PFSK-1 (cell line): ENCODE results near the gene TLE3.

ENCODE experiments used
- FOXP2 ChIP-seq: optimal IDR thresholded peaks from 2 replicates; pipeline ENCODE3; 2011; ENCODE audit warnings: borderline replicate concordance, control low read depth, inconsistent platforms; ENCODE audit not compliant: insufficient read depth; ENCODE audit errors: extremely low read length, extremely low read depth
- POLR2AphosphoS5 ChIP-seq: IDR thresholded peaks from 2 replicates; pipeline ENCODE4 v1.6.1; 2012; ENCODE audit warnings: low read depth, mild to moderate bottlenecking, control low read depth, low read length, moderate library complexity
- SIN3A ChIP-seq: IDR thresholded peaks from 2 replicates; pipeline ENCODE4 v1.6.1; 2012; ENCODE audit warnings: mild to moderate bottlenecking, low read length, moderate library complexity, borderline replicate concordance; ENCODE audit not compliant: insufficient read depth
- TAF1 ChIP-seq: IDR thresholded peaks from 2 replicates; pipeline ENCODE4 v1.6.1; 2012; ENCODE audit warnings: low read length, control low read depth, borderline replicate concordance; ENCODE audit not compliant: insufficient read depth
- TF ChIP-seq, protein P1 (sequence below), 2 experiments: IDR thresholded peaks; 2 replicates each; pipeline versions ENCODE4 v1.6.1 to v1.8.0; 2011 to 2012; ENCODE audit warnings: low read depth in 2 of 2, low read length in 2 of 2, control low read depth in 1 of 2, inconsistent platforms in 1 of 2, mild to moderate bottlenecking in 1 of 2, moderate library complexity in 1 of 2; ENCODE audit not compliant: insufficient read depth in 1 of 2

GRCh38 chr15:70023769-70024491, 73.8 kb downstream of the TLE3 start:
- TF ChIP-seq TAF1 (no peak), SIN3A (no peak), FOXP2 (no peak), POLR2AphosphoS5 (no peak)
- TF ChIP-seq, protein P1, sequence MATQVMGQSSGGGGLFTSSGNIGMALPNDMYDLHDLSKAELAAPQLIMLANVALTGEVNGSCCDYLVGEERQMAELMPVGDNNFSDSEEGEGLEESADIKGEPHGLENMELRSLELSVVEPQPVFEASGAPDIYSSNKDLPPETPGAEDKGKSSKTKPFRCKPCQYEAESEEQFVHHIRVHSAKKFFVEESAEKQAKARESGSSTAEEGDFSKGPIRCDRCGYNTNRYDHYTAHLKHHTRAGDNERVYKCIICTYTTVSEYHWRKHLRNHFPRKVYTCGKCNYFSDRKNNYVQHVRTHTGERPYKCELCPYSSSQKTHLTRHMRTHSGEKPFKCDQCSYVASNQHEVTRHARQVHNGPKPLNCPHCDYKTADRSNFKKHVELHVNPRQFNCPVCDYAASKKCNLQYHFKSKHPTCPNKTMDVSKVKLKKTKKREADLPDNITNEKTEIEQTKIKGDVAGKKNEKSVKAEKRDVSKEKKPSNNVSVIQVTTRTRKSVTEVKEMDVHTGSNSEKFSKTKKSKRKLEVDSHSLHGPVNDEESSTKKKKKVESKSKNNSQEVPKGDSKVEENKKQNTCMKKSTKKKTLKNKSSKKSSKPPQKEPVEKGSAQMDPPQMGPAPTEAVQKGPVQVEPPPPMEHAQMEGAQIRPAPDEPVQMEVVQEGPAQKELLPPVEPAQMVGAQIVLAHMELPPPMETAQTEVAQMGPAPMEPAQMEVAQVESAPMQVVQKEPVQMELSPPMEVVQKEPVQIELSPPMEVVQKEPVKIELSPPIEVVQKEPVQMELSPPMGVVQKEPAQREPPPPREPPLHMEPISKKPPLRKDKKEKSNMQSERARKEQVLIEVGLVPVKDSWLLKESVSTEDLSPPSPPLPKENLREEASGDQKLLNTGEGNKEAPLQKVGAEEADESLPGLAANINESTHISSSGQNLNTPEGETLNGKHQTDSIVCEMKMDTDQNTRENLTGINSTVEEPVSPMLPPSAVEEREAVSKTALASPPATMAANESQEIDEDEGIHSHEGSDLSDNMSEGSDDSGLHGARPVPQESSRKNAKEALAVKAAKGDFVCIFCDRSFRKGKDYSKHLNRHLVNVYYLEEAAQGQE (IDR thresholded peaks at IDR 0.05; ENCODE audit: insufficient read depth in 1 of 2, low read depth in 2 of 2, low read length in 2 of 2), result no peak
